Dedifferentiated amniotic fluid mesenchymal stem cell (primary cell): ENCODE measurements around the gene ATP5MC3.
A peak's percentile ranks its signal among the peaks of the same experiment; 100 is the strongest.

Source experiments
- DNase-seq: peaks from one replicate; pipeline ENCODE4 v3.0.0-alpha.2; 2016; ENCODE audit errors: extremely low spot score

ATP5MC3 gene

DNA sequence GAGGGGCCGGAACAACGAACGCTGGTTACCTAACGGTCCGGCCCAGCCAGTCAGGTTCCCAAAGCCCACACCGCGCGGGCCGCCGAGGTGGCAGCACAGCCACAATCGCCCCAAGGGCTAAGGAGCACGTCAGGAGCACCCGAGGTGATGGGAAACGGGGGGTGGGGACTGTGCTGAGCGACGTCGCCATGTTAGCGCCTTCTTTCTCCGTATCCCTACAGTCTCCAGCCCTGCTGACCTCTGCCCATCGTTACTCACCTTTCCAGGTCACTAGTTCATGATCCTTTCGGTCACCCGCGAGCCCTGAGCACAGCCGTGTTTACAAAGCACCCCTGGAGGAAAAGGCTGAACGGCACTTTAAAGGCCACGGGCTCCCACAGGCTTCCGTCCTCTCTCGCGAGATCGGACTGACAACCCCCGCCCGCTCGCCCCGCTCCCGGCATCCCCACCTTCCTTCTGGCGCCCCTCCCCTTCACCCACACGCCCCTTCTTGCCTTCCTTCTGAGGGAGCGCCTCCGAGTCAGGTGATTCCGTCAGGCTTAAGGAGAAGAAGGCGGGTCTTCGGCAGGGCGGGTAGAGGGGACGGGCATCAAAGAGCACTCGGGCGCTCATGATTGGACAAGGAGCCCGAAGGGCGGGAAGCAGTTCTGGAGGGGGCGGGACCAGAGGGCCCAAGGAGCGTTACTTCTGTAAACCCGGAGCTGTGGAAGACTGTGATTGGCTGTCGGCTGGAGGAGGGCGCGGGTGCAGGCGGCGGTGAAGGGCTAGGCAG, 13.5 kb downstream of the ATP5MC3 start, which contains the start of gene ATF2:
Gene ATF2 (minus strand): TSS at position 412 of the 772 bp plus-strand sequence. CDS start 31,760 bp downstream, outside the sequence.
- peak; percentile 100 for DNase-seq

DNA sequence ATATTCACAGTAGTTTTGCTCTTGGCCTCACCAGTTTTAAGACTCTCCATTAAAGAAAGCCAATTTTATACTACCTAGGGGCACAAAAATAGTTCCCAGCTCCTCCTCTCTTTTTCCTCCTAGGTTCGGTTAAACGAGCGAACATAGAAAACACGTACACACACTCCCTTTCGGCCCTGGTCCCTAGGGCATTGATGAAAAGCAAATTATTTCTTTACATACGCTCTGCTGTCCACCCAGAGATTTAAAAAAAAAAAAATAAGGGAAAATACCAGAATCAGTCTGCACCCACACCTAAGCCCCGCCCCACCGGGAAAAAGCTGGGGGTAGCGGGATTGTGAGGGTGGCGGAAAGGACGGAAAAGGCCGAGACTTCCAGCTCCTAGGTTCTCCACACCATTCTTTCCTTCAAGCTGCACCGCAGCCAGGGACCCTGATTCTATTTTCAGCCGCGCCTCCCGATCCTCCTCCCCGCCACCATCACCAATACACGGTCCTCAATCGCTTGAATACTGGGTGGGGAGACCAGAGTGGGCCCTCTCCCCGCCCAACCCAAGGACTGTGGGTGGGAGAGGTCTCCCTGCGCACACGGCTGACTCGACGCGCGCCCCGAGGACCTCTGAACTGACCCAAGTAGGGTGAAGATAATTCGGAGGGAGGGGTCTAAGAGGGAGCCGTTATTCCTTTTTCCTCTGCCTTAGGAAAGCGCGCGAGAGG, 14.3 kb downstream of the ATP5MC3 start:
- peak; percentile 36 for DNase-seq

GRCh38 chr2:175166216-175166824, 15.2 kb downstream of the ATP5MC3 start:
- no peak for DNase-seq

GRCh38 chr2:175164235-175164634, 17.3 kb downstream of the ATP5MC3 start:
- no peak for DNase-seq

GRCh38 chr2:175158894-175159293, 22.6 kb downstream of the ATP5MC3 start:
- no peak for DNase-seq

DNA sequence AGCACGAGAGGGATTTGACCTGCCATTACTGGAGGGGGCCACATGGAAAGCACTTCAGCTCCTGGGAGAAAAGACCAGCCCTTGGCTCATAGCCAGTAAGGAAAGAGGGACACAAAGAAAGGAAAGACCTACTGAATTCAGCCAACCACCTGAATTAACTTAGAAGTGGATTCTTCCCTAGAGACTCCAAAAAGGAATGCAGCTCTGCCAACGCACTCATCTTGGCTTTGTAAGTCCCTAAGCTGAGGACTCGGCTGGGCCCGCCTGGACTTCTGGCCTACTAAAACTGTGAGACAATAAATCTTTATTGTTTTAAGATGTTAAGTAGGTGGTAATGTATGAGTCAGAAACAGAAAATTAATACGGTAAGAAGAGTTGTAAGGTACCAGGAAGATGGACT, 25.0 kb downstream of the ATP5MC3 start:
- DNase-seq, result no peak

GRCh38 chr2:175154661-175155082, 26.8 kb downstream of the ATP5MC3 start:
- DNase-seq, result peak; percentile 21

GRCh38 chr2:175152242-175152641, 29.3 kb downstream of the ATP5MC3 start:
- no peak for DNase-seq

DNA sequence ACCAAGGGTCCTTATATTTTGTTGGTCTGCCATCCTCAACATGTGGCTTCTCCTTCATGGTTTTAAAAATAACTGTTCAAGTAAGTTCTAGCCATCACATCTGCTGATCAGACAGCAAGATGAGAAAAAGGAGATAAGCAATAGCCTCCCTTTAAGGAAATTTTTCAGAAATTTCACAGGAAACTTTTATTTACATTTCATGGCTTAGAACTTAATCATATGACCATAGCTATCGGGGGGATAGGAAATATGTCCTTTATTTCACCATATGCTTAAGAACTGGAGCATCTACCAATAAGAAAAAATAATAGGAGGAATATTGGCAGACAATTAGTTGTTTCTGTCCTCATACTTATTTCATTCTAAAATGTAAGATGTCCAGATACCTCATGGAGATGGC, 29.7 kb downstream of the ATP5MC3 start:
- DNase-seq, result no peak

GRCh38 chr2:175147186-175147585, 34.3 kb downstream of the ATP5MC3 start:
- DNase-seq, result peak; percentile 16

- no peak for DNase-seq
Measured at GRCh38 chr2:175143678-175144077, 37.8 kb downstream of the ATP5MC3 start.

- DNase-seq, result no peak
Measured at GRCh38 chr2:175143191-175143590, 38.3 kb downstream of the ATP5MC3 start.

DNA sequence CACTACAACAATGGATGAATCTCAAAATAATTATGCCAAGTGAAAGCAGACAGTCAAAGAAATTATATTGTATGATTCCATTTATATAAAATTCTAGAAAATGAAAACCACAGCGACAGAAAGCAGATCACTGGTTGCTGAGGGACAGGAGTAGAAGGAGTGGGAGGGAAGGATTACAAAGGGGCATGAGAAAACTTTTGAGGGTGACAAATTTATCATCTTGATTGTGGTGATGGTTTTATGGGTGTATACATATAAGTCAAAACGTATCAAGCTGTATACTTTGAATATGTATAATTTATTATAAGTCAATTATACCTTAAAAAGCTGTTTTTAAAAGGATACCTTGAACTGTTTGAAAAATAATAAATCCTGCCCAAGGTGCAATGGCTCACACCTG, 41.2 kb downstream of the ATP5MC3 start:
- DNase-seq, result no peak

DNA sequence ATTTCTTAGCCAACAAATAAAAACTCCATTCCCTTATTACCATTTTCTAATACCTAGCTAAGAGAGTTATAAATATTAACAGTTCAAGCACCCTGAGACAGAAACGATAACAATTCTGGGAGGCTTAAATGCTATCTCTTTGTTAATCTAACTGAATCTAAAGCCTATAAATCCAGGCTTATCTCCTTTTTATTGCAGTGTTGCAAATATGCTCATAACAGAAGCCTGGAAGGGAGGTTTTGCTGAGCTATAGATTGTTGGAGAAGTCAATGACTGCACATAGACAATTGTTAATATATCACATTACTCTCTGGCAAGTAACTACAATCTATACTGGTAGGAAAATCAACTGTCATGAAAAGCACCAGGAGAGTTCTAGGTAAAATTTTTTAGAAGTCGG, 43.7 kb downstream of the ATP5MC3 start:
- no peak for DNase-seq

DNA sequence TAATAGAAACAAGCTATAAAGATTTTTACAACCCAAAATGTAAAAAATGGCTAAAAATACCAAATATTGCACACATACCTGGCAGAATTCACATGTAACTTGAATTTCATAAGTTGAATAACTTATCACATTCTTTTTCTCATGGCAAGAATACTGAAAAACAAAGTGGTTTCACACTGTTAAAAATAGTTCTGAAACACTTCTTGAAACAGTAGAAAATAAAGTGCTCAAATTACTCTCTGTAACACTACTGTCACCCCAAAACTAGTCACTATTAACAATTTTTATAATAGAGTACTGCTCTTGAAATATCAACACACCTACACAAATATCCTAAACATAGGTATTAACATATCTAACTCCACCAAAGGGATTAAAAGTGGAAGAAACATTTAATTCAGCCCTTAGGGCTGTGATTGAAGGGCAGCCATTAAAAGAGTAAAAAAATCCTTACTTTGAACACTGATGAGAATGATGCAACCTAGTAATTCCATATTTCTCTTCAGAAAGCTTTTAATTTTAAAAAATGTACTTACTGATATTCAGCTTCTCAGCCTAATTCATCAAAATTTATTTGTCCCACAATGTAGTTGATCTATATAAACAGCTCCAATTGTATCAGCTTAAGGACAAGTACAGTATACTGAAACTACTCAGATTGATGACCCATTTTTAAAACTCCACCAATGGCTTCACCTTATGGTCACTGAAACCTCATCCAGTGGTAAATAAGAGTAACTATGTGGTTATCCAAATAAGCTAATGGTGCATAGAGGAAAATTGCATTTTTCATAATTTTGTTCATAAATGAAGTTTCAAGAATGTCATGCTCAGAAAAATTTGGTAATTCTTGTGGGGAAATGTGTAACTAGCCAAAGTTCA, 44.9 kb downstream of the ATP5MC3 start:
- no peak for DNase-seq

GRCh38 chr2:175135862-175136261, 45.6 kb downstream of the ATP5MC3 start:
- DNase-seq, result no peak

GRCh38 chr2:175135177-175135576, 46.3 kb downstream of the ATP5MC3 start:
- no peak for DNase-seq

- DNase-seq, result no peak
Measured at GRCh38 chr2:175131252-175131651, 50.3 kb downstream of the ATP5MC3 start.

DNA sequence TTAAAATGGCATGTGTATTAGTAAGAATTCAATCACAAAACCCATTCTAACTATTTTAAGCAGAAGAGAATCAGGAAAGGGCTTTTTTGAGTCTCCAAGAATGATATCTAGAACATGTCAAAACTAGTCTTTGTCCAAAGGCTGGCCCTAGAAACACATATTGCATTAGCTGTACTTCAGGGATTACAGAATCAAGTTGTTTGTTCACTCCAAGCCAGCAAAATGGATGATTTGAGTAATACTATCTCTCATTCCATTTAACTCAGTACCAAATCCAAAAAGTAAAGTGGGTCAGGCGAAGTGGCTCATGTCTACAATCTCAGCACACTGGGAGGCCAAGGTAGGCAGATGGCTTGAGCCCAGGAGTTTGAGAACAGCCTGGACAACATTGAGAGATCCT, 54.8 kb downstream of the ATP5MC3 start:
- DNase-seq, result no peak
